IMR-90 (cell line): Measurements from ENCODE around the gene PRKCB.

Experiments
- CTCF ChIP-seq: conservative IDR thresholded peaks from 2 replicates; pipeline ENCODE4 v1.5.1; 2012; ENCODE audit warnings: mild to moderate bottlenecking, low read depth, low read length, improper control_type of control experiment
- MAZ ChIP-seq: IDR thresholded peaks from 2 replicates; pipeline ENCODE4 v1.6.1; 2012; ENCODE audit warnings: low read depth, mild to moderate bottlenecking, low read length, improper control_type of control experiment, moderate library complexity, borderline replicate concordance
- POLR2A ChIP-seq: IDR thresholded peaks from 2 replicates; pipeline ENCODE4 v1.6.1; 2012; ENCODE audit warnings: mild to moderate bottlenecking, low read depth, low read length

- TF ChIP-seq CTCF: no peak
- no peak for TF ChIP-seq MAZ
- no peak for TF ChIP-seq POLR2A
These were observed 189.2 kb downstream of the PRKCB start for GRCh38 chr16:24024971-24025370.
